Measurements from ENCODE around the gene SLC24A3. TPM values are rescaled to one million over a fixed set of nuclear protein-coding genes. Genes with fewer than 3 reads are reported as not detected.

SLC24A3 gene
- total and polyA plus RNA-seq, 11 donors: 0.26 to 3.9 (median 0.77) TPM

- DNase-seq (no peak), ATAC-seq (no peak)
- no peaks in the 10 kb centered on the region for H3K4me1 ChIP-seq
- intact Hi-C loops (cut with DNase I): loop anchor here in 1 of 10 donors (10.0 kb wide), 1 partner anchor 84 kb away; no protein-coding TSS in a partner anchor
- H3K27me3 ChIP-seq: no peaks in the 10 kb centered on the region
- TF ChIP-seq CTCF (IDR thresholded peaks at IDR 0.05) (no peak), POLR2A (IDR thresholded peaks at IDR 0.05) (no peak)
- no peaks in the 10 kb centered on the region for H3K9me3 ChIP-seq
- H3K4me3 ChIP-seq: no peak overlapping the region
- no peaks in the 10 kb centered on the region for H3K36me3 ChIP-seq
- no peak overlapping the region for H3K27ac ChIP-seq
- WGBS, 4 donors: 87 to 95% (median 91%) methylated on average over 2 of the region's 2 CpGs
Observed at GRCh38 chr20:19310541-19310940, 98.1 kb downstream of the SLC24A3 start.

GRCh38 chr20:19313342-19314069 is 101.1 kb downstream of the SLC24A3 start:
- peaks cover 0 to 9% (median 0%) of the 10 kb centered on the region in 12 donors for H3K4me1 ChIP-seq
- DNase-seq (no peak), ATAC-seq (no peak)
- no peaks in the 10 kb centered on the region for H3K9me3 ChIP-seq
- WGBS, 4 donors: 80 to 93% (median 84%) methylated on average over 6 of the region's 6 CpGs
- H3K36me3 ChIP-seq: no peaks in the 10 kb centered on the region
- no peak overlapping the region for H3K4me3 ChIP-seq
- no peak overlapping the region for H3K27ac ChIP-seq
- intact Hi-C loops (cut with DNase I): loop anchor here in 1 of 10 donors (10.0 kb wide), 1 partner anchor 81 kb away; no protein-coding TSS in a partner anchor
- H3K27me3 ChIP-seq: no peaks in the 10 kb centered on the region
- TF ChIP-seq POLR2A (IDR thresholded peaks at IDR 0.05) (no peak), CTCF (IDR thresholded peaks at IDR 0.05) (no peak)

GRCh38 chr20:19314621-19315020 is 102.2 kb downstream of the SLC24A3 start:
- no peaks in the 10 kb centered on the region for H3K9me3 ChIP-seq
- no peak for DNase-seq
- TF ChIP-seq CTCF (IDR thresholded peaks at IDR 0.05) (no peak), POLR2A (IDR thresholded peaks at IDR 0.05) (no peak)
- no peak for ATAC-seq
- WGBS, 4 donors: 72 to 89% (median 82%) methylated on average over 4 to 7 of the region's 7 CpGs
- no peak overlapping the region for H3K4me3 ChIP-seq
- intact Hi-C loops (cut with DNase I): loop anchor here in 1 of 10 donors (10.0 kb wide), 1 partner anchor 80 kb away; no protein-coding TSS in a partner anchor
- H3K27ac ChIP-seq: no peak overlapping the region
- peaks cover 0 to 9% (median 0%) of the 10 kb centered on the region in 12 donors for H3K4me1 ChIP-seq
- H3K27me3 ChIP-seq: no peaks in the 10 kb centered on the region
- no peaks in the 10 kb centered on the region for H3K36me3 ChIP-seq

GRCh38 chr20:19317237-19318069 is 105.0 kb downstream of the SLC24A3 start:
- Histone ChIP-seq H3K27ac (no peak overlapping the region), H3K9me3 (no peaks in the 10 kb centered on the region), H3K36me3 (no peaks in the 10 kb centered on the region), H3K4me3 (no peak overlapping the region), H3K4me1 (peaks cover 0 to 9% (median 0%) of the 10 kb centered on the region in 12 donors), H3K27me3 (no peaks in the 10 kb centered on the region)
- intact Hi-C loops (cut with DNase I): loop anchor here in 1 of 10 donors (10.0 kb wide), 1 partner anchor 77 kb away; no protein-coding TSS in a partner anchor
- ATAC-seq (no peak), DNase-seq (no peak)
- TF ChIP-seq CTCF (IDR thresholded peaks at IDR 0.05): no peak
- TF ChIP-seq POLR2A (IDR thresholded peaks at IDR 0.05): no peak
- WGBS, 4 donors: 55 to 64% (median 58%) methylated on average over 5 of the region's 5 CpGs

Measured in heart left ventricle (tissue), 16 donors.